HG03342 (cell line): ENCODE results near the gene COMMD8.
"Not testable (repeated sequence)": the region's sequence is repeated elsewhere in the genome, so short reads cannot be mapped to it uniquely, and the experiment has no call there.

Experiments used
- ATAC-seq: cut with Tn5 transposase; IDR thresholded peaks from one replicate; pipeline ENCODE4 v1.9.1; 2021; ENCODE audit warnings: mild to moderate bottlenecking, moderate library complexity; ENCODE audit not compliant: unreplicated experiment

COMMD8 gene

GRCh38 chr4:47463235-47463956, at the start of gene COMMD8:
Gene COMMD8 (minus strand): TSS chr4:47463702. CDS start chr4:47463651, 51 bp downstream.
- peak; percentile 87 for ATAC-seq

- ATAC-seq, result peak; percentile 97
These were observed 47.1 kb upstream of the COMMD8 start for GRCh38 chr4:47510506-47511143.

DNA sequence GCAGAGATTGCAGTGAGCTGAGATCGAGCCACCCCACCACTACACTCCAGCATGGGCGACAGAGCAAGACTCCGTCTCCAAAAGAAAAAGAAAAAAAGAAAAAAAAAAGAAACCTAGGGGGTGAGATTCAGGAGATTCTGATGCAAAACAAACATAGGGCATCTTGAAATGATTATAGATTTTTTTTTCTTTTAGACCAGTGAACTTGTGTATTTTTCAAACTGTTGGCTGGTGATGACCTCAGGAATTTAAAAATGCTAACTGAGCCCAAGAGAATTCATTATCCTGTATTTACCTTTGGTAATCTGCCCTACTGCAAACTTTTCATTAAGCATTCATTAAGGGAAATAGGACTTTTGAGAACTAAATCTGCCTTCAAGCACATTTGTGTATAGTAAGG, 42.2 kb upstream of the COMMD8 start:
- no peak for ATAC-seq

DNA sequence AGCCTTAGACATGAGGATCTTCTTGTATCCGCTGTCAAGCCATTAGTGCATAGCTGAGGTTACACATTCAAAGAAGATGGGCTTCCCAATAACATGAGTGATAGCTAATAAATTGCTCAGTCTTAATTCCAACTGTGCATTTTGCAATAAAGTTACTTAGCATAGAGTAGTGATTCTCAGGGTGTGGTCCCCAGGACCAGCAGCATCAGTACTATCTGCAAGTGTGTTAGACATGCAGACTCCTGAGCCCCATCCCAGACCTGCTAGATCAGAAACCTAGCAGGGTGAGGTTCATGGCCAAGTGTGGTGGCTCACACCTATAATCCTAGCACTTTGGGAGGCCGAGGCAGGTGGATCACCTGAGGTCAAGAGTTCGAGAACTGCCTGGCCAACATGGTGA, 41.6 kb upstream of the COMMD8 start:
- no peak for ATAC-seq

DNA sequence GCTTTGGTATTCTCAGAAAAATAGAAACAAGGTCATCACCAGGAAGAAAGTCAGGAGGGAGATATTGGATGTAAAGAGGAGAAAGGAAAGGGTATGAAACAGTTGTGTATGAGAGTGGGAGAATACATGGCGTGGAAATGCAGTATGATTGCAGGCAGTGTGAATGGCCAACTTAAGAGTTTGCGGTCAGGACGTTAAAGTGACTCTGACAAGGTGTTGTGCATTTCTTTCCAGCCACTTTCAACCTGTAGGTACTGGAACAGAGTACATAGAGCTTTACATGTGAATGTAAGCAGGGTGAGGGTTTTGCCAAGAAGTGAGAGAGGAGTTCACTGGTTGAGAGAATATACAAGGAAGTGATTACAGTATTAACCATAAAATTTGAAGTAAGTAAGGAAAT, 37.3 kb upstream of the COMMD8 start:
- no peak for ATAC-seq

DNA sequence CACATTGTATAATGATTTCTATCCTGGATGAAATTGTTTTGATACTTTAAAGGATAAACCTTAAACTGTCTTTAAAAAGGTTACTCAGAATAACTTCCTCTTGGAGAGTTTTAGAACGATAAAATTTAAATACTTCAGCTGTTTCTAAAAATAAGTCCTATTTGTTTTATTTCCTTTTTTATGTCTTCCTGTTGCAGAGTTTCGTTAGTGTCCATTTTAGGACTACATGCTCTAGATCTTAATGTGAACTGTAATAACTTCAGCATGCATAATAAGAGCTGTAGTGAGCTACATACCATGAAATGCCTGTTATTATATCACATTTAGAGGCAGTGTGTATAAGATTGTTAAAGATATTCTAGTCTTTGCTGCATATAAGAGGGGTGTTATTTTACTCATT, 36.2 kb upstream of the COMMD8 start:
- ATAC-seq, result no peak

DNA sequence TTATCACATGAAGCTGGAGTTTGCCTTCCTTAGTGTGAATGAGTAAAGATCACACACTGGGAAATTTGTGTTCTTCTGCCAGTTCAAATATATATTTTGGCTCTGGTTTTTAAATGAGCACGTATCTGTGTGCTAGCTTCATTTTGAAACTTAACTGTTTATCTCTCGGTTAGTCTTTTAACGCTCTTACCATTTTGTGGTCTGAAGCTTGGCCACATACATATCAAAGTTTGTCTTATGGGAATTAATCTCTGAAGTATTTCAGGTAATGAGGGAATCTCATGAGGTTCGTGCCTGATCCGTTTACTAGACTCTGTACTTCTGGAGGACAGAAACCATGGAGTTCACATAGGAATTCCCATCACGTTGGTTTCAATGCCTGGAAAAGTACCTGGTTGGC, 35.4 kb upstream of the COMMD8 start:
- ATAC-seq, result no peak

GRCh38 chr4:47494124-47494430, 30.6 kb upstream of the COMMD8 start:
- no peak for ATAC-seq

DNA sequence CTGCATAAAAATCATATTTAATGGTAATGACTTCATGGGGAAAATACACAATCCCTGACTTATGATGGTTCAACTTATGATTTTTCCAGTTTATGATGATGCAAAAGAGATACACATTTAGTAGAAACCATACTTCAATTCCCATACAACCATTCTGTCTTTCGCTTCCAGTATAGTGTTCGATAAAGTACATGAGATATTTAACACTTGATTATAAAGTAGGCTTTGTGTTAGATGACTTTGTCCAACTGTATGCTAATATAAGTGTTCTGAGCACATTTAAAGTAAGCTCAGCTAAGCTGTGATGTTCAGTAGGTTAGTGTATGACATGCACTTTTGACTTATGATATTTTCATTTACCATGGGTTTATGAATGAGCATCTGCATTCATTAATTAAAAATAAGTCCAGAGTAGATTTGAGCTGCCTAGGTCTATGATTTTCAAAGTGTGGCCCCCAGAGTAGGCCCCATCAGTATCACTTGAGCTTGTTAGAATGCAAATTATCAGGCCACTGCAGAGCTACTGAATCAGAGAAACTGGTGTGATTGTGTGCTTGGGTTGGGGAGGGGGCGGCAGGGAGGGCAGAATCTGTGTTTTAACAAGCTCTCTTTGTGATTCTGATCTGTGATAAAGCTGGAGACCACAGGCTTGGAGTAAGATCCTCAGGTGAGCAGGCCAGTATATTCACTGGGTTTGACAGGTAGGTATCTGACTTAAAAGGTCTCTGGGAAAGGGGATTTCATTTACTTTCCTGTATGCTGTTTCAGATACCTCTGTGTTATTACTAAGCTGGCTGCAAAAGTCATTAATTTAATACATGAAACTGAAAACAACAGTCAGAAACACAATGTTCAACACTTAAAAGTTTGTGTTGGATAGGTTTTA, 30.0 kb upstream of the COMMD8 start:
- peak; percentile 50 for ATAC-seq

- peak; percentile 88 for ATAC-seq
These were observed 27.0 kb upstream of the COMMD8 start for GRCh38 chr4:47490550-47490949.

DNA sequence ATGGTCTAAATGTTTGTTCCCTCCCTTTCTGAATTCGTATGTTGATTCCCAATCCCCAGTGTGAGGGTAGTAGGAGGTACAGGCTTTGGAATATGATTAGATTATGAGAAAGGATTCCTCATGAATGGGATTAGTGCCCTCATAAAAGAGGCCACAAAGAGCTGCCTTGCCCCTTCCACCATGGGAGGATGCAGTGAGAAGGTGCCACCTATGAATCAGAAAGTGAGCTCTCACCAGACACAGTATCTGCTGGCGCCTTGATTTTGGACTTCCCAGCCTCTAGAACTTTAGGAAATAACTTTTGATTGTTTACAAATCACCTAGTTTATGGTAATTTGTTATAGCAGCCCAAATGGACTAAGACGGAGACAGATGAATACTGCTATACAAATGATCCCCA, 25.2 kb upstream of the COMMD8 start:
- no peak for ATAC-seq

DNA sequence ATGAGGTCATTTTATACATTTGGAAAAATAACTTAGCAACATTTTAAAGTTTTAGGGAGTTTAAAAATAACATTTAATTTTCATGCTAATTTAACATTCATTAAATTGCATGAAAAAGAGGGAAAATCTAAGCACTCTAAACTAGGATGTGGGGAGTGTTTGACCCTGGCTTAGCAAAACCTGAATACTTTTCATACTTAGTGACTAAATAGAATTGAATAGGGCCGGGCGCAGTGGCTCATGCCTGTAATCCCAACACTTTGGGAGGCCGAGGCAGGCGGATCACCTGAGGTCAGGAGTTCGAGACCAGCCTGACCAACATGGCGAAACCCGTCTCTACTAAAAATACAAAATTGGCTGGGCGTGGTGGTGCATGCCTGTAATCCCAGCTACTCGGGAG, 23.2 kb upstream of the COMMD8 start:
- not testable (repeated sequence) for ATAC-seq

GRCh38 chr4:47486231-47486673, 22.8 kb upstream of the COMMD8 start:
- no peak for ATAC-seq

DNA sequence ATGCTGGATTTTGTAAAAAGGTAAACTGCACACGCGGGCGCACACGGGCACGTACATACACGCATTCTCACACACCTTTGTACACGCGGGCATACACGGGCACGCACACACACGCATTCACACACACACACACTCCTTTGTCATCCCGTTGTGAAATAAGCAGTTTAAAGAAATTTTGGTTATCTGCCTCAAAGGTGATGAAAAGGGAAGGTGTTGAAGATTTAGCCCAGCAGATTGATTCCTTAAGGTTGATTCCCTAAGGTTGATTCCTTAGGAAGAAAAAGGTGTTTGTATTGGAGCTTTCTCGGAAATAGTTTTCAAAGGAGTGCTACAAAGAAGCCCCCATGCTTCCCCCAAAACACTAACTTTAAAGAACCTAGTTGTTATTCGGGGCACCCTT, 22.3 kb upstream of the COMMD8 start:
- no peak for ATAC-seq

GRCh38 chr4:47485047-47485692, 21.7 kb upstream of the COMMD8 start, which contains the start of gene ATP10D:
Gene ATP10D (plus strand): TSS chr4:47485275. CDS start chr4:47512541, 27,266 bp downstream.
- peak; percentile 96 for ATAC-seq

- ATAC-seq, result no peak
These were observed 20.7 kb upstream of the COMMD8 start for GRCh38 chr4:47484168-47484567.

DNA sequence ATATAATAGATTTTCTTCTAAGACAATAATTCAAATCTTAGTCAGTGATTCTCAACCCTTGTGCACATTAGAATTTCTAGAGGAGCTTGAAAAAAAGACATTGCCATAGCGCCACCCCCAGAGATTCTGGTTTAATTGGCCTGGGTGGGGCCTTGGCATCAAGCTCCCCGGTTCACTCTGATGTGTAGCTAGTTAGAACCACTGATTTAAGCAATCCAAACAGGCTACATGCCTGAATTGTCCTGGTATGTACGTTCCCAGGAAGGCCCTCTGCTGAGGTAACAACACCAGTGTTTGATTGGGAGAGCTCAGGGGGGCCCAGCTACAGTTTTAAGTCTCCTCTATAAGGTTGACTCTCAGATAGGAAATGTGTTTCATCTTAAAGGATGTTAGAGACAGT, 20.2 kb upstream of the COMMD8 start:
- ATAC-seq, result no peak

DNA sequence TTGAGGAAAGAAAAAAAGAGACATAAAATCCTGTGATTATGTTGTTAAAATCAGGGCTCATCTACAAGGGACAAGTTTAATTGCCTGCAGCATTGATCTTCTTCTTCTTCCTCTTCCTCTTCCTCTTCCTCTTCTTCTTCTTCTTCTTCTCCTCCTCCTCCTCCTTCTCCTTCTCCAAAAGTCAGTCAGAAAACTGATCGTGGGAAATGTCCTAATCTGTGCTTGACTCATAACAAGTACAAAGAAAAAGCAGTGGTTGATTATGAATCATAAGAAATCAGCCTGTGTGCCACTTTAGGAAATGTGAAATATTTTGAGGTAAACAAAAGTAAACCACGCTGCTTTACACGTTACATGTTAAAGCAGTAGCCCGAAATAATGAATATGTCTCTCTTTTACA, 18.8 kb upstream of the COMMD8 start:
- no peak for ATAC-seq

GRCh38 chr4:47478804-47479203, 15.3 kb upstream of the COMMD8 start:
- ATAC-seq, result no peak

DNA sequence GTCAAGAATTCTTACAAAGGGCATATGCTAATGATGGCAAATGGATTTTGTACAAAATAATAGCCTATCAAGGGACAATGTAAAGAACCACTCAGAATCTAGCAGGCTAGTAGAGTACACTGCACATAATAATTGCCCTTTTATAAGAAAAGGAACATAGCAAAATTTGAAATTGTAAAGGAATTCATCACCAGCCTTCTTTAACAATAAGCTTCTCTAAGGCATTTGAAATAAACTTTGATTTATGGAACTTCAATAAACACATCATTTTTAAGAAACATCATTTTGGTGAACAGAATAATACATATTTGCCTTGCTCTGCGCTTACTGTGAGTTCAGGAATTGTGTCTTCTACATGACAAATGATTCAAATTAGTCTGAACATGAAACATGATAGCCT, 11.9 kb upstream of the COMMD8 start:
- no peak for ATAC-seq

GRCh38 chr4:47474799-47475198, 11.3 kb upstream of the COMMD8 start:
- ATAC-seq, result no peak
